ENCODE results near the gene SPTB.

The SPTB gene

GRCh38 chr14:64766430-64767151 is 113.1 kb downstream of the SPTB start:
- Histone ChIP-seq H3K27ac (ENCODE audit: insufficient read depth in 1 of 2, low read depth in 1 of 2, low read length in 2 of 2, poor library complexity in 1 of 2, severe bottlenecking in 2 of 2) (no peak overlapping the region), H3K4me3 (ENCODE audit: control insufficient read depth in 1 of 7, extremely low read depth in 1 of 7, insufficient read depth in 4 of 7, low read depth in 2 of 7, low read length in 6 of 7) (no peak overlapping the region), H3K9me3 (ENCODE audit: control extremely low read depth in 1 of 5, control insufficient read depth in 4 of 5, insufficient read depth in 2 of 5, low read depth in 1 of 5, low read length in 4 of 5) (no peaks in the 10 kb centered on the region), H3K36me3 (ENCODE audit: control insufficient read depth in 4 of 4, insufficient read depth in 4 of 4, low read length in 3 of 4) (no peaks in the 10 kb centered on the region), H3K27me3 (replicated peaks in 2 of 5; ENCODE audit: control insufficient read depth in 4 of 5, insufficient read depth in 5 of 5, low read length in 4 of 5) (peaks cover 0 to 9% (median 0%) of the 10 kb centered on the region in 5 experiments), H3K4me1 (ENCODE audit: control extremely low read depth in 1 of 4, control insufficient read depth in 4 of 4, insufficient read depth in 4 of 4, low read length in 3 of 4) (peaks cover 0 to 34% (median 27%) of the 10 kb centered on the region in 4 experiments)
- CTCF ChIA-PET, result interaction anchor here (1.8 to 10.2 kb wide), 2 partner anchors 57 to 94 kb away, joined by 6 to 80 read pairs; no protein-coding TSS in a partner anchor
- no peak for DNase-seq
- 91% methylated on average over 19 of the region's 25 CpGs for WGBS (ENCODE audit: insufficient coverage)
- POLR2A ChIA-PET, result no interaction called here

DNA sequence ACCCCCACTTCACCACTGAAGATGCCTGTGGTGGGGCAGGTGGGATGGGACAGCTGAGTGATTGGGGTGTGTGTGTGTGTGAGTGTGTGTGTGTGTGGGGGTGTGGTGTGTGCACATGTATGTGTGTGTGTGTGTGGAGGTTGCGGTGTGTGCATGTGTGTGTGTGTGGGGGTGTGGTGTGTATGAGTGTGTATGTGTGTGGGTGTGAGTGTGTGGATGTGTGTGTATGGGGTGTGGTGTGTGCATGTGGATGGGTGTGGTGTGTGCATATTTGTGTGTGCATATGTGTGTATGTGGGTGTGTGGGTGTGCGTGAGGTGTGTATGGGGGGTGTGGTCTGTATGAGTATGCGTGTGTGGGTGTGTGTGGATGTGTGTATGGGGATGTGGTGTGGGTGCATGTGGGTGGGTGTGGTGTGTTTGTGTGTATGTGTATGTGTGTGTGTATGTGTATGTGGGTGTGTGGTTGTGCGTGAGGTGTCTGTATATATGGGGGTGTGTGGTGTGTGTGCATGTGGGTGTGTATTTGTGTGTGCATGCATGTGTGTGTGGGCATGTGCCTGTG is 113.9 kb downstream of the SPTB start:
- ChIA-PET CTCF (interaction anchor here (1.0 to 3.1 kb wide), 15 partner anchors 8 to 423 kb away, joined by 3 to 49 read pairs (median 5); no protein-coding TSS in a partner anchor), POLR2A (no interaction called here)

GRCh38 chr14:64764641-64765520 is 114.8 kb downstream of the SPTB start:
- 44% methylated on average over 21 of the region's 29 CpGs for WGBS (ENCODE audit: insufficient coverage)
- POLR2A ChIA-PET, result interaction anchor here (0.7 kb wide), 2 partner anchors 66 to 92 kb away, joined by 3 read pairs; no protein-coding TSS in a partner anchor

More for the DNA sequence above, 113.9 kb downstream of the SPTB start:
- H3K4me1 ChIP-seq (ENCODE audit: control extremely low read depth in 1 of 4, control insufficient read depth in 4 of 4, insufficient read depth in 4 of 4, low read length in 3 of 4), result peaks cover 0 to 41% (median 27%) of the 10 kb centered on the region in 4 experiments
- no peak overlapping the region for H3K27ac ChIP-seq (ENCODE audit: insufficient read depth in 1 of 2, low read depth in 1 of 2, low read length in 2 of 2, poor library complexity in 1 of 2, severe bottlenecking in 2 of 2)
- no peaks in the 10 kb centered on the region for H3K9me3 ChIP-seq (ENCODE audit: control extremely low read depth in 1 of 5, control insufficient read depth in 4 of 5, insufficient read depth in 2 of 5, low read depth in 1 of 5, low read length in 4 of 5)
- no peak overlapping the region for H3K4me3 ChIP-seq (ENCODE audit: control insufficient read depth in 1 of 7, extremely low read depth in 1 of 7, insufficient read depth in 4 of 7, low read depth in 2 of 7, low read length in 6 of 7)
- H3K36me3 ChIP-seq (ENCODE audit: control insufficient read depth in 4 of 4, insufficient read depth in 4 of 4, low read length in 3 of 4), result no peaks in the 10 kb centered on the region
- DNase-seq, result no peak
- H3K27me3 ChIP-seq (replicated peaks in 2 of 5; ENCODE audit: control insufficient read depth in 4 of 5, insufficient read depth in 5 of 5, low read length in 4 of 5), result peaks cover 0 to 16% (median 0%) of the 10 kb centered on the region in 5 experiments
- WGBS (ENCODE audit: insufficient coverage), result 96% methylated on average over 4 of the region's 4 CpGs

DNA sequence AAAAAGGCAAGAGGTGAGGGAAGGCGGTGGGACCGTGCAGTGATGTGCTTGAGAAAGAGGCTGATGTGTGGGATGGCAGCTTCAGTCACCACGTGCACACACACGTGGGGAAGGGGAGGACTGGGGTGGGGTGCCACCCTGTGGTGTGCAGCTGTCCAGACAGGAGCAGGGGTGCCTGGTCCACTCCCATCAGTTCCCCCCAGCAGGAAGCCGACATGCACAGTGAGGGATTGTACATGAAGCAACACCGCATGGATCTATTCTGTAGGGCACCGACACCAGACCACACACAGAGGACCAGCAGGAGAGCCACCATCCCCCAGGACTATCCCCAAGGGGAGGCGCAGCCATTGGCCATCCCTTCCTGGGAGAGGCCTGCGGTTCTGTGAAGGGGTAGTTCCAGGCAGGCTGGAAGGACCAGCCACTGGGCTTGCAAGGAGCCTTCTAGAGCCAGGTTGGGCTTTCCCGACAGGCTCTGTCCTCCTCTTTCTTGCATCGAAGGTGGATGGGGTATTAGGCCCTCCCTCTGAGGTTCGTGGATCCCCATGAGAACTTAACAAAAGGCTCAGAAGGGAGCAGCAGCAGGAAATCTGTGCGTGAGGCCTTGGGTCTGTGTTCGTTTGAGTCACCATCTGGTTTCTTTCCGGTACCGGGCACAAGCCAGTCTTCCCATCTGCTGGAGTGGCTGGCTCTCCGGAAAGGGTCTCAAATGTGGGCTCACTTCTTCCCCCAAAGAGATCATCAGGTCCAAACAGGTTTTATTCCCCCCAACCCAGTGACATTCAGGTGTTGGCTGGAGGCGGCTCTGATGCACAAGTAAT is 115.7 kb downstream of the SPTB start:
- H3K27me3 ChIP-seq (replicated peaks in 2 of 5; ENCODE audit: control insufficient read depth in 4 of 5, insufficient read depth in 5 of 5, low read length in 4 of 5), result peaks cover 0 to 21% (median 0%) of the 10 kb centered on the region in 5 experiments
- no peak overlapping the region for H3K27ac ChIP-seq (ENCODE audit: insufficient read depth in 1 of 2, low read depth in 1 of 2, low read length in 2 of 2, poor library complexity in 1 of 2, severe bottlenecking in 2 of 2)
- ChIA-PET CTCF (interaction anchor here (0.9 to 3.1 kb wide), 10 partner anchors 32 to 421 kb away, joined by 3 to 49 read pairs (median 4); no protein-coding TSS in a partner anchor), POLR2A (no interaction called here)
- peak overlapping the region in 3 of 7 experiments; percentile 41 to 64 (median 52) for H3K4me3 ChIP-seq (ENCODE audit: control insufficient read depth in 1 of 7, extremely low read depth in 1 of 7, insufficient read depth in 4 of 7, low read depth in 2 of 7, low read length in 6 of 7)
- no peaks in the 10 kb centered on the region for H3K9me3 ChIP-seq (ENCODE audit: control extremely low read depth in 1 of 5, control insufficient read depth in 4 of 5, insufficient read depth in 2 of 5, low read depth in 1 of 5, low read length in 4 of 5)
- H3K4me1 ChIP-seq (ENCODE audit: control extremely low read depth in 1 of 4, control insufficient read depth in 4 of 4, insufficient read depth in 4 of 4, low read length in 3 of 4), result peaks cover 0 to 41% (median 27%) of the 10 kb centered on the region in 4 experiments
- no peaks in the 10 kb centered on the region for H3K36me3 ChIP-seq (ENCODE audit: control insufficient read depth in 4 of 4, insufficient read depth in 4 of 4, low read length in 3 of 4)
- peak; percentile 23 to 63 (median 51) for DNase-seq
- 41% methylated on average over 14 of the region's 18 CpGs for WGBS (ENCODE audit: insufficient coverage)

More at GRCh38 chr14:64764641-64765520, 114.8 kb downstream of the SPTB start:
- Histone ChIP-seq H3K4me1 (ENCODE audit: control extremely low read depth in 1 of 4, control insufficient read depth in 4 of 4, insufficient read depth in 4 of 4, low read length in 3 of 4) (peaks cover 0 to 41% (median 27%) of the 10 kb centered on the region in 4 experiments), H3K27ac (ENCODE audit: insufficient read depth in 1 of 2, low read depth in 1 of 2, low read length in 2 of 2, poor library complexity in 1 of 2, severe bottlenecking in 2 of 2) (no peak overlapping the region), H3K36me3 (ENCODE audit: control insufficient read depth in 4 of 4, insufficient read depth in 4 of 4, low read length in 3 of 4) (no peaks in the 10 kb centered on the region), H3K4me3 (ENCODE audit: control insufficient read depth in 1 of 7, extremely low read depth in 1 of 7, insufficient read depth in 4 of 7, low read depth in 2 of 7, low read length in 6 of 7) (peak overlapping the region in 3 of 7 experiments; percentile 41 to 64 (median 52)), H3K9me3 (ENCODE audit: control extremely low read depth in 1 of 5, control insufficient read depth in 4 of 5, insufficient read depth in 2 of 5, low read depth in 1 of 5, low read length in 4 of 5) (no peaks in the 10 kb centered on the region), H3K27me3 (replicated peaks in 2 of 5; ENCODE audit: control insufficient read depth in 4 of 5, insufficient read depth in 5 of 5, low read length in 4 of 5) (peaks cover 0 to 21% (median 0%) of the 10 kb centered on the region in 5 experiments)
- peak; percentile 65 to 78 (median 68) for DNase-seq
- CTCF ChIA-PET, result interaction anchor here (0.9 to 3.1 kb wide), 19 partner anchors 9 to 422 kb away, joined by 3 to 49 read pairs (median 5); no protein-coding TSS in a partner anchor

- CTCF ChIA-PET, result interaction anchor here (1.0 to 4.7 kb wide), 12 partner anchors 14 to 129 kb away, joined by 3 to 50 read pairs (median 6); no protein-coding TSS in a partner anchor
- 84% methylated on average over 10 of the region's 11 CpGs for WGBS (ENCODE audit: insufficient coverage)
- POLR2A ChIA-PET, result no interaction called here
These were observed 116.5 kb downstream of the SPTB start for GRCh38 chr14:64763085-64763782.

More at GRCh38 chr14:64763085-64763782, 116.5 kb downstream of the SPTB start:
- Histone ChIP-seq H3K36me3 (ENCODE audit: control insufficient read depth in 4 of 4, insufficient read depth in 4 of 4, low read length in 3 of 4) (no peaks in the 10 kb centered on the region), H3K4me3 (ENCODE audit: control insufficient read depth in 1 of 7, extremely low read depth in 1 of 7, insufficient read depth in 4 of 7, low read depth in 2 of 7, low read length in 6 of 7) (no peak overlapping the region), H3K4me1 (ENCODE audit: control extremely low read depth in 1 of 4, control insufficient read depth in 4 of 4, insufficient read depth in 4 of 4, low read length in 3 of 4) (peaks cover 0 to 43% (median 27%) of the 10 kb centered on the region in 4 experiments), H3K27me3 (replicated peaks in 2 of 5; ENCODE audit: control insufficient read depth in 4 of 5, insufficient read depth in 5 of 5, low read length in 4 of 5) (peaks cover 0 to 21% (median 0%) of the 10 kb centered on the region in 5 experiments), H3K9me3 (ENCODE audit: control extremely low read depth in 1 of 5, control insufficient read depth in 4 of 5, insufficient read depth in 2 of 5, low read depth in 1 of 5, low read length in 4 of 5) (no peaks in the 10 kb centered on the region), H3K27ac (ENCODE audit: insufficient read depth in 1 of 2, low read depth in 1 of 2, low read length in 2 of 2, poor library complexity in 1 of 2, severe bottlenecking in 2 of 2) (no peak overlapping the region)
- DNase-seq, result no peak
